HepG2 (cell line): ENCODE data around the gene LAMP1. TPM values are rescaled to one million over a fixed set of nuclear protein-coding genes. Genes with fewer than 3 reads are reported as not detected.

Experiments used
- ZFP36 ChIP-seq: fragments of 150-350 bp; IDR thresholded peaks from 2 replicates; pipeline ENCODE4 v1.6.1; 2018; ENCODE audit warnings: borderline replicate concordance, low read length, low read depth; ENCODE audit not compliant: partially characterized antibody
- polyA plus RNA-seq, 8 experiments: library from polyadenylated mRNA; depleted of rRNA in 3 of 8; stranded (reverse) in 7 of 8; unstranded in 1 of 8; fragments of >200 nt; fragmentation: Illumina TruSeq in 4 of 8; extraction: Trizol in 4 of 8; gene quantifications; 2 replicates each; pipeline versions ENCODE4 v1.2.1 to v1.2.3, GENCODE V29; 2011 to 2016; ENCODE audit warnings: low read depth in 4 of 8, missing spikeins in 1 of 8, mixed read lengths in 1 of 8; ENCODE audit not compliant: insufficient read depth in 1 of 8
- total RNA-seq, 5 experiments: library from RNA; depleted of rRNA; stranded (reverse); fragments of >200 nt; fragmentation: Illumina TruSeq; extraction: Trizol; gene quantifications; 2 replicates each; pipeline ENCODE4 v1.2.3, GENCODE V29; 2016; ENCODE audit warnings: low read depth in 1 of 5
- TF ChIP-seq, protein P1 (sequence below): sonication (generic); formaldehyde crosslinking; IDR thresholded peaks from 2 replicates; pipeline ENCODE4 v1.9.0; 2021; ENCODE audit warnings: mild to moderate bottlenecking, missing genetic modification reagents
- TF ChIP-seq, protein P2 (sequence below): sonication (generic); formaldehyde crosslinking; IDR thresholded peaks from 2 replicates; pipeline ENCODE4 v1.9.0; 2022; ENCODE audit warnings: missing genetic modification reagents, mild to moderate bottlenecking, borderline replicate concordance
- TF ChIP-seq, protein P3 (sequence below): sonication (generic); formaldehyde crosslinking; IDR thresholded peaks from 2 replicates; pipeline ENCODE4 v1.4.0; 2020; ENCODE audit warnings: missing genetic modification reagents

The LAMP1 gene
- total and polyA plus RNA-seq, 2 of the 13 experiments (the other 11 are each of a cell fraction or from before 2014, with no cell fraction given): 103 to 112 TPM

DNA sequence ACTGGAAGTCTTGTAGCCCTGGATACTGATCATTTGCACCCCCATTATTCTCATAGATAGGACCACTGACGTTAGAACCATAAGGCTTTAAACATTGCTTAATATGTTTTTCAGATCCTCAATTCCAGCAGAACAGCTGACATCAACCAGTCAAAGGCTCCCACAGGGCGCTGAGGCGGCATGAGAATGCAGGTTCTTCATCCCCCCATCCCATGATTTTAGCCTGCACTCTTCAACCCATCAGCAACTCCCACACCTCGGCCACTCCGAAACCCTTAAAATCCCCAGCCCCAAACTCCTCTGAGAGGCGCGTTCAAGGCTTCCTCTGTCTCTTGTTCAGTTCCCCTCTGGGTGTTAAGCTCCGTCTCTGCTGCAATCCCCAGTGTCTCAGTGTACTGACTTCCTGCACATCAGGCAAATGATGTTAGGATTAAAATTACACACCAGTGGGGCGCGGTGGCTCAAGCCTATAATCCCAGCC, 24.3 kb upstream of the LAMP1 start (continued):
- TF ChIP-seq, protein P1, sequence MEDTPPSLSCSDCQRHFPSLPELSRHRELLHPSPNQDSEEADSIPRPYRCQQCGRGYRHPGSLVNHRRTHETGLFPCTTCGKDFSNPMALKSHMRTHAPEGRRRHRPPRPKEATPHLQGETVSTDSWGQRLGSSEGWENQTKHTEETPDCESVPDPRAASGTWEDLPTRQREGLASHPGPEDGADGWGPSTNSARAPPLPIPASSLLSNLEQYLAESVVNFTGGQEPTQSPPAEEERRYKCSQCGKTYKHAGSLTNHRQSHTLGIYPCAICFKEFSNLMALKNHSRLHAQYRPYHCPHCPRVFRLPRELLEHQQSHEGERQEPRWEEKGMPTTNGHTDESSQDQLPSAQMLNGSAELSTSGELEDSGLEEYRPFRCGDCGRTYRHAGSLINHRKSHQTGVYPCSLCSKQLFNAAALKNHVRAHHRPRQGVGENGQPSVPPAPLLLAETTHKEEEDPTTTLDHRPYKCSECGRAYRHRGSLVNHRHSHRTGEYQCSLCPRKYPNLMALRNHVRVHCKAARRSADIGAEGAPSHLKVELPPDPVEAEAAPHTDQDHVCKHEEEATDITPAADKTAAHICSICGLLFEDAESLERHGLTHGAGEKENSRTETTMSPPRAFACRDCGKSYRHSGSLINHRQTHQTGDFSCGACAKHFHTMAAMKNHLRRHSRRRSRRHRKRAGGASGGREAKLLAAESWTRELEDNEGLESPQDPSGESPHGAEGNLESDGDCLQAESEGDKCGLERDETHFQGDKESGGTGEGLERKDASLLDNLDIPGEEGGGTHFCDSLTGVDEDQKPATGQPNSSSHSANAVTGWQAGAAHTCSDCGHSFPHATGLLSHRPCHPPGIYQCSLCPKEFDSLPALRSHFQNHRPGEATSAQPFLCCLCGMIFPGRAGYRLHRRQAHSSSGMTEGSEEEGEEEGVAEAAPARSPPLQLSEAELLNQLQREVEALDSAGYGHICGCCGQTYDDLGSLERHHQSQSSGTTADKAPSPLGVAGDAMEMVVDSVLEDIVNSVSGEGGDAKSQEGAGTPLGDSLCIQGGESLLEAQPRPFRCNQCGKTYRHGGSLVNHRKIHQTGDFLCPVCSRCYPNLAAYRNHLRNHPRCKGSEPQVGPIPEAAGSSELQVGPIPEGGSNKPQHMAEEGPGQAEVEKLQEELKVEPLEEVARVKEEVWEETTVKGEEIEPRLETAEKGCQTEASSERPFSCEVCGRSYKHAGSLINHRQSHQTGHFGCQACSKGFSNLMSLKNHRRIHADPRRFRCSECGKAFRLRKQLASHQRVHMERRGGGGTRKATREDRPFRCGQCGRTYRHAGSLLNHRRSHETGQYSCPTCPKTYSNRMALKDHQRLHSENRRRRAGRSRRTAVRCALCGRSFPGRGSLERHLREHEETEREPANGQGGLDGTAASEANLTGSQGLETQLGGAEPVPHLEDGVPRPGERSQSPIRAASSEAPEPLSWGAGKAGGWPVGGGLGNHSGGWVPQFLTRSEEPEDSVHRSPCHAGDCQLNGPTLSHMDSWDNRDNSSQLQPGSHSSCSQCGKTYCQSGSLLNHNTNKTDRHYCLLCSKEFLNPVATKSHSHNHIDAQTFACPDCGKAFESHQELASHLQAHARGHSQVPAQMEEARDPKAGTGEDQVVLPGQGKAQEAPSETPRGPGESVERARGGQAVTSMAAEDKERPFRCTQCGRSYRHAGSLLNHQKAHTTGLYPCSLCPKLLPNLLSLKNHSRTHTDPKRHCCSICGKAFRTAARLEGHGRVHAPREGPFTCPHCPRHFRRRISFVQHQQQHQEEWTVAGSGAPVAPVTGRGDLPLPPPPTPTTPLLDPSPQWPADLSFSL (CRISPR knock-in tag): no peak
- TF ChIP-seq ZFP36: no peak
- TF ChIP-seq, protein P2, sequence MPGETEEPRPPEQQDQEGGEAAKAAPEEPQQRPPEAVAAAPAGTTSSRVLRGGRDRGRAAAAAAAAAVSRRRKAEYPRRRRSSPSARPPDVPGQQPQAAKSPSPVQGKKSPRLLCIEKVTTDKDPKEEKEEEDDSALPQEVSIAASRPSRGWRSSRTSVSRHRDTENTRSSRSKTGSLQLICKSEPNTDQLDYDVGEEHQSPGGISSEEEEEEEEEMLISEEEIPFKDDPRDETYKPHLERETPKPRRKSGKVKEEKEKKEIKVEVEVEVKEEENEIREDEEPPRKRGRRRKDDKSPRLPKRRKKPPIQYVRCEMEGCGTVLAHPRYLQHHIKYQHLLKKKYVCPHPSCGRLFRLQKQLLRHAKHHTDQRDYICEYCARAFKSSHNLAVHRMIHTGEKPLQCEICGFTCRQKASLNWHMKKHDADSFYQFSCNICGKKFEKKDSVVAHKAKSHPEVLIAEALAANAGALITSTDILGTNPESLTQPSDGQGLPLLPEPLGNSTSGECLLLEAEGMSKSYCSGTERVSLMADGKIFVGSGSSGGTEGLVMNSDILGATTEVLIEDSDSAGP (CRISPR knock-in tag): no peak
- TF ChIP-seq, protein P3, sequence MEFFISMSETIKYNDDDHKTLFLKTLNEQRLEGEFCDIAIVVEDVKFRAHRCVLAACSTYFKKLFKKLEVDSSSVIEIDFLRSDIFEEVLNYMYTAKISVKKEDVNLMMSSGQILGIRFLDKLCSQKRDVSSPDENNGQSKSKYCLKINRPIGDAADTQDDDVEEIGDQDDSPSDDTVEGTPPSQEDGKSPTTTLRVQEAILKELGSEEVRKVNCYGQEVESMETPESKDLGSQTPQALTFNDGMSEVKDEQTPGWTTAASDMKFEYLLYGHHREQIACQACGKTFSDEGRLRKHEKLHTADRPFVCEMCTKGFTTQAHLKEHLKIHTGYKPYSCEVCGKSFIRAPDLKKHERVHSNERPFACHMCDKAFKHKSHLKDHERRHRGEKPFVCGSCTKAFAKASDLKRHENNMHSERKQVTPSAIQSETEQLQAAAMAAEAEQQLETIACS: no peak
